Right atrium auricular region (tissue), 2 donors: ENCODE data around the gene PTGER2. TPM values are rescaled to one million over a fixed set of nuclear protein-coding genes. Genes with fewer than 3 reads are reported as not detected.

ENCODE experiments used
- DNase-seq: peaks from one replicate; pipeline ENCODE4 v3.0.0-alpha.2; 2019; ENCODE audit warnings: low spot score
- H3K27ac ChIP-seq, 2 donors: fragments of 200-600 bp; sonication (generic); 1 replicate in 1 of 2; 2 replicates in 1 of 2; pipeline ENCODE4 v1.5.1; 2016 to 2019
- H3K27me3 ChIP-seq, 2 donors: fragments of 200-600 bp; sonication (generic); one replicate each; pipeline versions ENCODE4 v1.5.1 to v1.6.0; 2017 to 2019
- H3K36me3 ChIP-seq: fragments of 200-600 bp; sonication (generic); one replicate; pipeline ENCODE4 v1.5.1; 2016
- H3K4me1 ChIP-seq, 2 donors: fragments of 200-600 bp; sonication (generic); one replicate each; pipeline versions ENCODE4 v1.5.1 to v1.6.0; 2017 to 2019
- H3K4me3 ChIP-seq, 2 donors: fragments of 200-600 bp; sonication (generic); 1 replicate in 1 of 2; 2 replicates in 1 of 2; pipeline ENCODE4 v1.5.1; 2017 to 2019; ENCODE audit warnings: mild to moderate bottlenecking in 1 of 2, moderate library complexity in 1 of 2
- H3K9me3 ChIP-seq, 2 donors: fragments of 200-600 bp; sonication (generic); one replicate each; pipeline ENCODE4 v1.5.1; 2019
- total RNA-seq, 2 donors: library from RNA; depleted of rRNA; stranded (reverse); fragments of >200 nt; gene quantifications; one replicate each; pipeline ENCODE4 v1.1.0, GENCODE V29; 2016
- TF ChIP-seq, protein P1 (sequence below), 2 donors: fragments of 200-600 bp; sonication (generic); IDR thresholded peaks; one replicate each; pipeline ENCODE4 v1.5.1; 2019; ENCODE audit warnings: antibody characterized with exemption in 2 of 2

PTGER2 gene
- total RNA-seq, 2 donors from 2014 or later, result 0.44 to 1.5 TPM

GRCh38 chr14:52350445-52350844 is 36.3 kb downstream of the PTGER2 start:
- no peaks in the 10 kb centered on the region for H3K27me3 ChIP-seq

DNA sequence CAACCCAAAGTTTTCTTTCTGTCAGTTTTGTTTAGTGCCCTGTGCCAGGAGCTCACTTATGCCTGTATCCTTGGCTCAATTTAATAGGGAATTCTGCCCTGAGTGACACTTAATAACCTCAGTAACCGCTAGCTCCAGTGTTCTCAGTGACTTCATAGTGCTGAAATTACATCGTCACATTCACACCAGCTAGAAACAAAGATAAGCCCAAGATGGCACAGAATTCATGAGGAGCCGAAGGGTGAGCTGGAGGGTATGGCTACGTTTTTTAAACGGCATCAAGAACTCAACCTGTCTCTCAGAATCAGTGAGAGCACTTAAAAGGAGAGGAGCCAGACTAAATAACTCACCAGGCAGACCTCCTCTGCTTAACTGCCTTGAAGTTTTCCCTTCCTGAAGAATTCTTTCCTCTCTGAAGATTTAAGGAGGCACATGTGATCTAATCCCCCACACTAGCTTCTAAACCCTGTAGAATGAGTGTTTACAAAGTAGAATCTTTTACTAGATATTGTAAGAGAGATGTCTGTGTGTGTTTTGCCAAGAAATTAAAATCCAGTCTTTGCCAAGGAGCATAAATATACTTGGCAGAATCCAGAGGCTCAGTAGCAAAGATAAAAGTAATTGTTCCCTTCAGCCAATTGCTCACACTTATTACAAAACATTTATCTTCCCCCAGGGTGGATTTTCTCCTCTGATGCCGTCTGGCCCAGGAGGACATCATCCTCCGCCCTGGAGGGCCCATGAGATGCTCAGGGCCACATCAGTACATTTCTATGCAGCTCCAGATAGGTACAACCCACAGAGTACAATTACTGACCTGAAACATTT is 37.3 kb downstream of the PTGER2 start:
- no peaks in the 10 kb centered on the region for H3K9me3 ChIP-seq
- no peak for DNase-seq
- no peaks in the 10 kb centered on the region for H3K36me3 ChIP-seq
- H3K27me3 ChIP-seq, result no peaks in the 10 kb centered on the region
- peaks cover 0 to 8% of the 10 kb centered on the region in 2 donors for H3K4me1 ChIP-seq
- peak overlapping the region in 1 of 2 donors; percentile 23 for H3K27ac ChIP-seq
- no peak overlapping the region for H3K4me3 ChIP-seq
- TF ChIP-seq, protein P1, sequence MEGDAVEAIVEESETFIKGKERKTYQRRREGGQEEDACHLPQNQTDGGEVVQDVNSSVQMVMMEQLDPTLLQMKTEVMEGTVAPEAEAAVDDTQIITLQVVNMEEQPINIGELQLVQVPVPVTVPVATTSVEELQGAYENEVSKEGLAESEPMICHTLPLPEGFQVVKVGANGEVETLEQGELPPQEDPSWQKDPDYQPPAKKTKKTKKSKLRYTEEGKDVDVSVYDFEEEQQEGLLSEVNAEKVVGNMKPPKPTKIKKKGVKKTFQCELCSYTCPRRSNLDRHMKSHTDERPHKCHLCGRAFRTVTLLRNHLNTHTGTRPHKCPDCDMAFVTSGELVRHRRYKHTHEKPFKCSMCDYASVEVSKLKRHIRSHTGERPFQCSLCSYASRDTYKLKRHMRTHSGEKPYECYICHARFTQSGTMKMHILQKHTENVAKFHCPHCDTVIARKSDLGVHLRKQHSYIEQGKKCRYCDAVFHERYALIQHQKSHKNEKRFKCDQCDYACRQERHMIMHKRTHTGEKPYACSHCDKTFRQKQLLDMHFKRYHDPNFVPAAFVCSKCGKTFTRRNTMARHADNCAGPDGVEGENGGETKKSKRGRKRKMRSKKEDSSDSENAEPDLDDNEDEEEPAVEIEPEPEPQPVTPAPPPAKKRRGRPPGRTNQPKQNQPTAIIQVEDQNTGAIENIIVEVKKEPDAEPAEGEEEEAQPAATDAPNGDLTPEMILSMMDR (IDR thresholded peaks at IDR 0.05), result no peak

More at GRCh38 chr14:52350445-52350844, 36.3 kb downstream of the PTGER2 start:
- Histone ChIP-seq H3K4me1 (peaks cover 0 to 8% of the 10 kb centered on the region in 2 donors), H3K4me3 (no peak overlapping the region), H3K36me3 (no peaks in the 10 kb centered on the region), H3K9me3 (no peaks in the 10 kb centered on the region), H3K27ac (no peak overlapping the region)
- TF ChIP-seq, protein P1 (IDR thresholded peaks at IDR 0.05), result no peak
- DNase-seq, result no peak

- no peak overlapping the region for H3K27ac ChIP-seq
- no peak overlapping the region for H3K4me3 ChIP-seq
- H3K36me3 ChIP-seq, result no peaks in the 10 kb centered on the region
- H3K27me3 ChIP-seq, result no peaks in the 10 kb centered on the region
- H3K9me3 ChIP-seq, result no peaks in the 10 kb centered on the region
- TF ChIP-seq, protein P1 (IDR thresholded peaks at IDR 0.05), result no peak
- DNase-seq, result no peak
- H3K4me1 ChIP-seq, result peaks cover 0 to 8% of the 10 kb centered on the region in 2 donors
These were observed 38.0 kb downstream of the PTGER2 start for GRCh38 chr14:52352061-52352491.

GRCh38 chr14:52352569-52352968 is 38.5 kb downstream of the PTGER2 start:
- no peaks in the 10 kb centered on the region for H3K27me3 ChIP-seq
- no peak overlapping the region for H3K4me3 ChIP-seq
- no peak overlapping the region for H3K27ac ChIP-seq
- peaks cover 0 to 8% of the 10 kb centered on the region in 2 donors for H3K4me1 ChIP-seq
- no peak for DNase-seq
- no peaks in the 10 kb centered on the region for H3K9me3 ChIP-seq
- TF ChIP-seq, protein P1 (IDR thresholded peaks at IDR 0.05), result no peak
- H3K36me3 ChIP-seq, result no peaks in the 10 kb centered on the region

- H3K36me3 ChIP-seq, result no peaks in the 10 kb centered on the region
- no peak for DNase-seq
- no peak overlapping the region for H3K27ac ChIP-seq
- H3K4me1 ChIP-seq, result peaks cover 0 to 8% of the 10 kb centered on the region in 2 donors
- no peaks in the 10 kb centered on the region for H3K9me3 ChIP-seq
- H3K4me3 ChIP-seq, result no peak overlapping the region
- no peaks in the 10 kb centered on the region for H3K27me3 ChIP-seq
- TF ChIP-seq, protein P1 (IDR thresholded peaks at IDR 0.05), result no peak
These were observed 40.1 kb downstream of the PTGER2 start for GRCh38 chr14:52354242-52354641.
